HG03460 (cell line): ENCODE data around the gene EN1.

Source experiments
- ATAC-seq: cut with Tn5 transposase; IDR thresholded peaks from one replicate; pipeline ENCODE4 v1.9.1; 2021; ENCODE audit not compliant: unreplicated experiment

The EN1 gene

DNA sequence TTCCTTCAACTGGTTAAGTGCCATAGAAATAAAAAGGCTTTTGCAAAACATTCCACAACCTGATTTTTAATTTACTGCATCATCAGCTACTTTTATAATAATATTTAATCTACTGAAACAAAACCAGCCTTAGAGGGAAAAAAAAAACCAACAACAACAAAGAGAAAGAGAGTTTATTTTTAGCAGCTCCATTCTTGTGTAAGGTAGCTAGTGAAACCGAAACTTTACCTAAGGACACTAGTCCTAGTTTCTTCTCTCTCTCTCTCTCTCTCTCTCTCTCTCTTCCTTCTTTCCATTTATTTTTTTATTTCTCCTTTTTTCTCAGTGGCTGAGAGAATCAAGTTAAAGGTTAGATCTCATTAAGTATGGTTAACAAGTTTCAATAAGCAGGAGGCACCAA lies 21.4 kb downstream of the EN1 start:
- ATAC-seq, result no peak

DNA sequence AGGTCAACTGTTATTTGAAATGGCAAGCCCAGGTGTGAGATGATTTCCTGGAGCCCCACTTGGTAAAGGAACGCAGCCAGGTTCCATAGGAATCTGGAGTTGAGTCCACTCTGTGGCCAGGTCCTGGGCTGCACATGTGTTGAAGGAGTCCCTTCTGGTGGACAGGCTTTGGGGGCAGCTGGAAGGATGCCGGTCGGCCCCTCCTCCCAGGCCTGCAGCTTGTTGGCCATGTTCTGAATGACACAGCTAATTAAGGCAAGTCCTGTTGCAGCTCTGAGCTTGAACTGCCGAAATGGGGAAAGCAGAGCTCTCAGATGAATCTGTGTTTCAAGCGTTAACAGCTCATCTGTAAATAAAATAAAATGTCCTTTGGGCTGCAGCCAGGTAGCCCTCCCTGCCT lies 23.8 kb downstream of the EN1 start:
- no peak for ATAC-seq

DNA sequence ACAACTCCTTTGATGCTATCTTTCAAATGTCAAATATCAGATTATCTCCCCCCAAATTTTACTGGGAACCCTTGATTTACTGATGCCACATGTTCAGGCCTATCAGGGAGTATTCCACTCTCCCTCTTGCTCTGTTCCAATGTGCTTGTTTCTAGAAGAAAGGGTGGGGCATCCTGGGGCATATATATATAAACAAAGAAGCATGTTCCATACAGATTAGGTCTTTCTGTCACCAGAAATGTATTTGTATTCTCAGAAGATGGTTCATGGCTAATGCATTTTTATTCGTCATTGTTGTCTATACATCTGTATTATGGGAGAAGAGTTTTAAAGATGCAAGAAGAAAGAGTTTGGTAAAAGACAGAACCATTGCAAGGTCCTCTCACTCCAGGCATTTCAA lies 24.9 kb downstream of the EN1 start:
- ATAC-seq, result no peak

DNA sequence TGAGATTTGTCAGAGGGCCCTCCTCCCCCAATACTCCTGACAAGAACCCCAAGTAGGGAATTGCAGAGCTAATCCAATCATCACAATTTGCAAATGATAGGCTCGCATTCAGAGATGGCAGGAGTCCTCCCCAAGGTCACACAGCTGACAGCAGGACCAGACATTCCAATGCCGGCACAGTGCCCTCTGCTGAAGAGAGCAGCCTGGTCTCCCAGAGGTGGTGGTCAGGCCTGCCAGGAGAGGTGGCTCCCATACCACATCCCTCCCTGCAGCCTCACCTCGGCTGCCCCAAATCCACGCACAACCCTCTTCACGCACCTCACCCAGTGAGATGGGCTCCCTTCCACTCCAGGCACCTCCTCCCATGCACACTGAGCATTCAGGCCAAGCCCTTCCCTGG lies 25.4 kb downstream of the EN1 start:
- no peak for ATAC-seq

DNA sequence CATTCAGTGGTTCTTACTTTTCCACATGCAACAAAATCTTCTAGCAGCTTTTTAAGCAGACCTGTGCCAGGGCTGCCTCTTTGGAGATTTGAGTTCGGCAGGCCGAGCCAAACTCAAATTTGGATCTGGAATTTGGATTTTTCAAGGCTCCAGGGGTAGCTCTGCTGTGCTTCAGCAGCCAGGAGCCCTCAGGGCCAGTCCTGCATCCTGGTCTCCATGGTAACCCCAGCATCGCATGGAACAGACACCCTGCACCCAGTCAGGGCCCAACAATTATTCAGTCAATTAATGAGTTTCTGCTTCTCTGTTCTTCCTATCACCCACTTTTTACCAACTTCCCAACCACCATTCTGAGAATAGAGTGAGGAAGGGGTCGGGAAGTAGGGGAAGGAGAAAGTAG lies 30.0 kb downstream of the EN1 start:
- ATAC-seq, result no peak

DNA sequence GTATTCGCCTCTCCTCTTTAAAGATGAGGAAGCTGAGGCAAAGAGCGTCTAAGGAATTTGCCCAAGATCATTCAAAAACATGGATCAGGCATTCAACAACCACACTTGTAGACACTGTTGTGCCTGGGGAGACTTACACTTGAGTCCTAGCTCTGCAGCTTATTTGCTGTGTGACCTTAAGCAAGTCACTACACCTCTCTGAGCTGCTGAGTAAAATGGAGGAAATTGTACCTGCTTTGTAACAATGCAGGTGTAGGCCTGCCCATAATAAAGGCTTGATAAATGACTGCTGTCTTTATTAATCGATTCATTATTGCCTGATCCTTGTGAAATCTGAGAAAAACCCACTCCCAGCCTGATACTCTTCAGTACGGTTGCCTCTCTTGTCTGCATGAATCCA lies 30.8 kb downstream of the EN1 start:
- no peak for ATAC-seq

DNA sequence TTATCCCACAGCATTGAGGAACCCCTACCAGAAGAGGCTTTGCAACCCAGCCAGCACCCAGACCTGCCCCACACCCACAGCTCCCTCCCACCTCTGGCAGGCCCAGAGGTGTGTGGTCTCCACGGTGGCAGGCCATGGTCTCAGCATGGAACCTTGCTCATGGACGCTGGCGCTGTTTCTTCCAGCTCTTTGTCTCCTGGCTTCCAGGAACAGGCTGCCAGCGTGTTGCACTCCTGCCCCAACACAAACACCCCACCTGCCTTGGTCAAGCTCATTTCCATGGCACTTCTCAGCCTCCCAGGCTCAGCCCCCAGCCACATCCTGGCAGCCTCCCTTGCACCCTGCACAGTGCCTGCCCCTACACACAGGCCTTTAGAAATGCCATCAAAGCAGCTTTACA lies 31.7 kb downstream of the EN1 start:
- no peak for ATAC-seq

DNA sequence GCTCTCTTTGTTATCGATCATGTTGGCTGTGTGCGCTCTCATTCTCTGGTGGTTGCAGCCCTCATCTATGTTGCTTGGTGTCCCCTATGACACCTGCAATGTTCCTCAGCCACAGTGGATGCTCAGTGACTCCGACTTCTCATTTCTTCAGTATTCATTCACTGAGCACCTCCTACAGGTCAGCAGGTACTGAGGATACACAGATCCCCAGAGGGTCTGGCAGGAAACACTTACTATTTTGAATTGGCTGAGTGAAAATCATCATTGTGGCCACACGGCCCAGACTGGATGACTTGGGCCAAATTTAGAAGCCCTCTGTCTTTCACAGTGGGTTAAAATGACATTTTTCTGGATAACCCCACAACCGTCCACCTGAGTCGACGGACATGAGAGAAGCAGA lies 32.1 kb downstream of the EN1 start:
- ATAC-seq, result no peak

DNA sequence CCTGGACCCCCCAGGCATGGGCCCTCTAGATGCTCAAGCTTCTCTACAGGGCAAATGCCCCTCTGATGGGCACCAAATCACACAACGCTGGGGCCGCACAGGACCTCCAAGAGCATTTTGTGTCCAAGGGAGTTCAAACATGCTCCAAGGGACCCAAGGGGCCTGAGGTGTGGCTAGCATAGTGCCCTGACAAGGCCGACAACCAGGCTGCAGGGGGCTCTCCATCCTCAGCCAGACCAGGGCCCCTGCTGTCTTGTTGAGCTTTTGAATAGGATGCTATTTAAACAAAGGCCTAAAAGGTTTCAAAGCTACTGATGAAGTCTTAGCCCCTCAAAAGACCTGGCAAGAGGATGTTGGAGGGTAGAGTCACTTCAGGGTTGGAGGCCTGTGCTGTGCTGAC lies 33.1 kb downstream of the EN1 start:
- ATAC-seq, result no peak

DNA sequence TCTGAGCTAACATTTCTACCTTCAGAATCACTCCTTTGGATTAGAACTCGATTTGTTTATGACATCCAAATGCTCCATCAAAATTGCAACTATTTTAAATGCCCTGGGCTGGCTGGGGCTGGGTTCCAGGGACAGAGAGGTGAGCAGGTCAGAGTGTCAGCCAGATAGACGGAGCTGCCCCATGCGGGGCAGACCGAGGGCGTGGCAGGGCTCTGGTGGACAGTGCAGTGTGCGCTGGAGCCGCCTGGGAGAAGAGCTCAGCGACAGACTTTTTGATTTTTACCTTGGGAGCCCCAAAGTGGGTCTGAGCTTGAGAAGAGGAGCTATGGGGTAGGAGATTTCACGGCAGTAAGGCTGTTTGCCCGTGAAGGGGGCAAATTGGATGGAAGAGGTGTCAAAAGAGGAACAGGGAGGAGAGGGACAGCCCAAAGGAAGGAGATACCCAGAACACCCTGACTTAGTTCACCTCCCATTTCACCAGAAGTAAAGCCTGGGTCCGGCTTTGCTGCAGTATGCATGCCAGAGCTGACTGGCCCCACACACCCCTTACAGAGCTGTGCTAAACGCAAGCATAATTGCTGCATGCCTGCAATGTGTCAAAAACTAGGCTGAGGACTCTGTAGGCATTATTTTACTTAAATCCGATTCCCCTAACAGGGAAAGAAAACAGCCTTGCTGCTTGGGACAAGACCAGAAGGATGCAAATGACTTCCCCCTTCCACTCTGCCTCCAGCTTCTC lies 33.7 kb downstream of the EN1 start:
- ATAC-seq, result no peak

DNA sequence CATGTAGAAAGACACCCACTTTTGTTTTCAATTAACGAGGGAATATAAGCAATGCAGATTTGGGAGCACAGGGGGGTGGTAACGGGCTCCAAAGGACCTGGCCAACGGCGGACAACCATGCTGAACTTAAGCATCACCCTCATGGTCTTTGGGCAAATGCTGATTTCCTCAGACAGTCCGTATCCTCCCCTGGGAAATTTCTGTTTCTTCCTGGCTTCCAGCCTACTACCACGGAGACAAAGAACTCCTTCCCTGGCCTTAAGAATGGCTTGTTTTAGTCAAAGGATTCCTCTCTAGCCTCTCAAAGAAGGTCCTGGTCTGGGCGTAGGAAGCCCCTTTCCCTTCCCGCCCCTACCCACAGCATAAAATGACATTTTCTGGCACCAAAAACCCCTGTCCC lies 34.3 kb downstream of the EN1 start:
- no peak for ATAC-seq

DNA sequence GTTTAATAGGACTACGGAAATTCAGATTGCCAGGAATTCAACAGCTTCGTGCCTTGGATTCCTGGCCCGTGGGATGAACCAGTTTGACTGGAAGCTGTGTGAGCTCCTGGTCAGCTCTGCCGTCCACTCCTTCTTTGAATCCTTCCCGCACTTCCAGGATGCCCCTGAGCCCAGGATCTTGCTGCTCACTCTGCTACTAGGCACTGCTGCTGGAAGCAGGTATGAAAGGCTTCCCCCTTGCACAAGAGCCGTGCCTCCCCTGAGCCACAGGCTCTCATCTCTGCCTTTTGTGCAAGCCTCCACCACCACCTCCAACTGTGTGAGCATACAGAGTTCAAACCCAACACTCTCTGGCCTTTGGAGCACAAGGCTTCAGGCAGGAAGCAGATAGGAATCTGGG lies 34.9 kb downstream of the EN1 start:
- no peak for ATAC-seq

DNA sequence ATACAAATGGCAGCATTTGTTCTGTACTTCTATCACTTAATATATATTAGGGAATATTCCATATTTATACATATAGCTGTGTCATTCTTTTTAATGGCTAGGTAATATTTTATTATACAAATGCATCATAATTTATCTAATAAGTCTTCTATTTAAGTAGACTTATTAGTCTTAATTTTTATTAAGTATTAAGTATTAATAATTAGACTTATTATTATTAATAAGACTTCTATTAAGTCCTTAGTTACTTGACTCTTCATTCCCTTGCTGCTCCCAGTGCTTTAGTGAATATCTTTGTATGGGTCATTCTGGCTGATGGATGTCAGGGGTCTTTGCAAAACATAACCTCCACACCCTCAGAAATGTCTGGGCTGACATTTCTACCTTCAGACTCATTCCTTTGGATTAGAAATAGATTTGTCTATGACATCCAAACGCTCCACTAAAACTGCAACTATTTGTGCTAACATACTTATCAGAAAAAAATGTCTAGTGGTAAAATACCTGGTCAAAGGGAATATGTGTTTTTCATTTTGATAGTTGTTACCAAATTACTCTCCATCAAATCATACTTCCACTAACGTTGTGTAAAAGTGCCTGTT lies 35.8 kb downstream of the EN1 start:
- ATAC-seq, result no peak

DNA sequence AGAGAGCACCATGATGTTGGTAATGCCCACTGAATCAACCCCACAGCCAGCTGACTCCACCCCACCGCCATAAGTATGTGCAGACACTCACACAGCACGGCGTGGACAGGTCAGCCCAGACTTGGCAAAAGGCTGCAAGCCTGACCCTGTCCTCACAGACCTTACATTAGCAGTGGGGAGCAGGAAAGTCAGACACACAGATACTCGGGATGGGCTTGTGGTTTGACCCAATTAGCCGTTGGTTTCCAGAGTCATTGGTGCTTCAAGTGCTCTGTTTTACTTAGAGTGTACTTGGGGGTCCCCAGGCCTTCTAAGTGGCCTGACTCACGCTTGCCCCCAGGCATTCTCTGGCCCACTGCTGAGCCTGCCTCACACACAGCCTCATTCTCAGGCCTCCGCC lies 36.7 kb downstream of the EN1 start:
- no peak for ATAC-seq

DNA sequence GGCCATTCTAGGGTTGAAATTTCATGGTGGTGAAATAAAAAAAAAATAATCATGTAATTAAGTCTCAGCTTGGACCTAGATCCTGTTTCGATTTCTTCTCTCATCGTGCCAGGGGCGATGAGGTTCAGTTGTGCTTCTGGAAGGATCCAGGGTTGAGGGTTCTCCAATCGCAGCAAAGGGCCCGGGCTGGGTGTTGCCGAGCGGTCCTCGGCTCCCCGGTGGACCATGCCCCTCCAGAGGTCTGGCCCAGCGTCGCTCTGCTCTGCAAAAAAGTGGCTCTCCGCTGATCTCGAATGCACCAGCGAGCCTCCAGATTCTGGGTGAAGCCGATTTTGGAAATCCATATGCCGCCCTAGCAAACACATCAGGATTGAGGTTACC lies 39.0 kb downstream of the EN1 start:
- ATAC-seq, result no peak

DNA sequence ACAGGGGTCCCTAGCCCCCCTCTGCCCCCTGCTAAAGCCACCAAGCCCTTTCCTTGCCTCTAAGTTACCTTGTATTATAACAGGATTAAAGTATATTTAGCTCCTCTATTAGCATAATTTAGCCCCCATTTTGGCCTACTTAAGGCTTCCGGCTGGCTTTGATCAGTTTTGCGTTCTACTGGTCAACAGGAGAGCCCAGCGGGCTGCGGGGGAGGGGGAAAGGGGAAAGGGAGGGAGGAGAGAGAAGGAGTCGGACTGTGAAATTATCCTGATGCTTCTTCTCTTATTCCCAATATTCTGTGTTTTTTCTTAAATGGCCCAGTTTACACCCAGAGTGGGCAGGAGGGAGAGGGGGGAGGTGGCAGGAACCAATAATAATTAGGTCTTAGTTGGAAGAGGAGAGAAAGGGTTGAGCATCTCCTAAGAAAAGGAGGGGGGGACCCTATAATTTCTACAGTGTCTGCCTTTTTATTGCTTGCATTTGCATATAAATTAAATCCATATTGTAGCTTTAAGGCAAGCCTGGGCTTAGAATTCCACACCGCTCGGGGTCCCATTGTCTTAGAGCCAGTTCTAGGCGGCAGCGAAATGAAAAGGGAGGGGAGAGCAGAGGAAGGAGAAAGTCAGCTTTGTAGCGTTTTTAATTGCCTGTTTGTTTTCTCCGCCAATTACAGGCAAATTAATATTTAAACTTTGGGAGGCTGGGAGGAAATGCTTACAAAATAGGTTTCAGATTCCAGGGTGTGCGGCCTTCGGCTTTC lies 39.6 kb downstream of the EN1 start:
- ATAC-seq, result no peak

DNA sequence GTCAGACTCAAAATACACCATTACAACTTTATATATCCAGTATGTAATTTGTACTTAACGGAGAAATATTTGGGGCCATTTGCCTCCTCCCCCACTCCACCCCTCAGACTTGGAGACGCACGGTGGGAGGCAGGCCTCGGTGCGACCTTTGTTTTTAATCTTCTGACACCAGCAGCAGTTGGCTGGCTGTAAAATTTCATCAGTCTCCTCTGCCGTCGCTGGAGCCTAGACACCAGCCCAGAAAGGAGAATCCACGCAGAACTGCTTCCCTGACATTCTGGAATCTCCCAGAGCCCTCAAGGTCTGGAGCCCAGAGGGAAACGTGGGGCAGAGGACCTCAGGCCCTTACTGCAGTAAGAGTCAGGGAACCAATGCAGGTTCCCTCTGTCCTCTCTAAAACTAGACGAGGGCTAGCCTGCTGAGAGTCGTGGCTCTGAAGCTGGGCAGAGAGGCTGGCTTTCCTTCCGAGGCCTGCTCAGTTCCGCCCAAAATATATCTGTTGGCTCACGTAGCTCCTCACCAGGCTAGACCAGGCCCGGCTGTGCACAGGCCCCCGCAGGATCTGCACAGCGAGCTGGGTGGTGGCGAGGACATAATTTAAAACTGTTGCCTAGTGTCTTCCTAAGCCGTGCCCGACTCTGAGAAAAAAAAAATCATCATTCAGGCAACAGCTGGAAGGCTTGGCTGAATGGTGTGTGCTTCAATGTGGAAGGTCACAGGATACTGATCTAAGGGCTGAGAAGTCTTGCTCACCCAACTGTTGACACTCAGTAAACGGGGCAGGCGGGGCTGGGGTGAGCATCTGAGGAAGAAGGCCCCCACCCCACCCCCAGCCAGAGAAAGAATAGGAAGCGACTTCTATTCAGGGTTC lies 40.4 kb downstream of the EN1 start:
- no peak for ATAC-seq

DNA sequence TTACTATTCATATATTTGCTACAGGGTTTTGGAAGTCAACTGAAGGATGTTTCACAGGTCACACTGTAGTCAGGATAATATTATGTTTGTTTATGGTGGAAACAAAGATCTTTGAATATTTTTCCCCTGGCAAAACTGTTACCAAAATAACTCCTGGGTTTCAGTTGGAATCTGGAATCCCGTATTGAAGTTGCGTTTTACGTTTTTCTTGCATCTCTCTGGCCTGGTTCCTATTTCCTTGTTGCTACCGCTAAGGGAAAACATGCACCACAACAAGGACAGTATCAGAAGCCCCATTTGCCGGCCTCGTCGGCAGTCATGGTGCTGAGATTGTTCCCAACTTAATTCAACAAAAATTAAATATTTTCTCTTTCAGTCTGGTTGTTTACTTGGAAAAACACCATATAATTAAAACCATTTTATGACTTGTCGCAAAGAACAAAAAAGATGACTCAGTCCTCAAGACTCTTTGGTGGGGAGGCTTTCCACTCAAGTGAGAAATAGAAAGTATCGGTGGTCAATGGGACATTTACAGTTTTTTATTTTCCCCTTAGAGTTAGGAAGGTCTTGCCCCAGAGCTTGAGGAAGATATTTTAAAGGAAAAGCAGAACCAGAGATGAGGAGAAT lies 42.3 kb downstream of the EN1 start:
- ATAC-seq, result no peak

DNA sequence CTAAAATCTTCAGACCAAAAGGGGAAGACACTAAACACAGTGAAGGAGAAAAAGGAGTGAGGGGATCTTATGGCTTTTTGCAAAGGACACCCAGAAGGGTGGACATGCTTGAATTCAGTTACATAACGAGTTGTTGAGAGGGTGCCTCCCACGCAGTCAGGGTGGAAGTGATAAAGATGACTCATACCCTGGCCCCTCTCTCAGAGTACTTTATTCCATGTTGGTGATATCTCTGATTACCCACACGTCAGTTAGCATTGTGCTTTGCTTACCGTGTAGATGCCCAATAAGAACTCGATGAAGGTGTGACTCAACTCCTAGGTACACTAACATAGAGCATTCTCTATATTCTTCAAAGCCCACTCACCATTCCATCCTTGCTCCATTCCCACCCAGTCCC lies 44.4 kb downstream of the EN1 start:
- no peak for ATAC-seq

DNA sequence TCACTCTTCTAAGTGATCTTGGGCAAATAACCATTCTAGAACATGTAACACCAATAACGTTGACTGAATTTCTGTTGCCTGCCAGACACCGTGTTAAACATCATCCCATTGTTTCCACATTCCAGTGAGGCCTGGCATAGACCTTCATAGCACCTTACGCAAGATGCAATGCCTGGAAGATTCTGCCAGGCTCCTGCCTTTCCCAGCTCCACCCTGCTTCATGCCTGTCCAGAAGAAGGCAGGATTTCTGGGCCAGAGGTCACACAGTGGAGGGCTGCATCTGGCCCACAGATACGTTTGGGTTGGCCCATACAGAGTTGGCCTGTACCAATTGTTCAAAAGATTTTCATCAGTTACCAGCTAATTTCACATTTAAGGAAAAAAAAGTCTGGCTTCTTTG lies 46.3 kb downstream of the EN1 start:
- no peak for ATAC-seq

DNA sequence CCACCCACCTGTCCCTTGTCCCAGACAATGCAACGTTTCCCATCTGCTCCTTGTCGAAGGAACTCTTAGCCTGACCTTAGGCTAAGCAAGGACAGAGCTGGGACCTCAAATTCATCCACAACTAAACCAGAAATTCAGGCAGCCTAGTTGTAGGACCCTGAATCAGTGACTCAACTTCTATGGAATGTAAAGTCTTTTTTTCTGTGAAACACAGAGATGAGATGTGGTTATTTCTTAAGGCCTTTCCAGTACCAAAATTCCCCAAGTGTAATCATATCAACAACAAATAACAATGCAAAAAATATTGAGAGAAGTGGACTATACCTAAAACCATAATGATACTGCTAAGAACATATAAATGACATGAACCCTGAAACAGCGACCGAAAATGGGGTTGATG lies 46.7 kb downstream of the EN1 start:
- no peak for ATAC-seq
